Mucosa of descending colon (tissue), 3 donors: Measurements from ENCODE around the gene MICALL2. TPM values are rescaled to one million over a fixed set of nuclear protein-coding genes. Genes with fewer than 3 reads are reported as not detected.

Source experiments
- ATAC-seq: fragments of 200-7000 bp; cut with Tn5 transposase; one replicate; pipeline ENCODE4 v1.9.1; 2020; ENCODE audit warnings: mild to moderate bottlenecking, moderate library complexity
- DNase-seq, 3 donors: peaks; one replicate each; pipeline ENCODE4 v3.0.0-alpha.2; 2020
- H3K36me3 ChIP-seq: fragments of 200-600 bp; one replicate; pipeline ENCODE4 v1.8.0; 2021; ENCODE audit warnings: low read depth, mild to moderate bottlenecking
- H3K4me1 ChIP-seq: fragments of 200-600 bp; one replicate; pipeline ENCODE4 v1.8.0; 2021; ENCODE audit warnings: low read depth, mild to moderate bottlenecking
- H3K4me3 ChIP-seq: fragments of 200-600 bp; one replicate; pipeline ENCODE4 v1.8.0; 2021; ENCODE audit warnings: mild to moderate bottlenecking
- H3K9me3 ChIP-seq: fragments of 200-600 bp; one replicate; pipeline ENCODE4 v1.8.0; 2021; ENCODE audit warnings: mild to moderate bottlenecking
- intact Hi-C, 2 donors: fragments of 100-400 bp; cut with DNase I in 1 of 2; cut with micrococcal nuclease in 1 of 2; formaldehyde crosslinking; loops; one replicate each; pipeline versions ENCODE4 v1.11.0 to v1.11.1; 2022; cut with DNase I, micrococcal nuclease
- total RNA-seq, 3 donors: library from RNA; stranded (reverse); fragmentation: NEBNext Ultra II Directional in 2 of 3; extraction: Animal tissue kit (Norgen Biotek cat#: 25700) in 2 of 3; gene quantifications; one replicate each; pipeline versions ENCODE4 v1.2.1 to v1.2.4, GENCODE V29; 2021 to 2023
- TF ChIP-seq, protein P1 (sequence below): fragments of 200-600 bp; IDR thresholded peaks from one replicate; pipeline ENCODE4 v1.8.0; 2022; ENCODE audit warnings: antibody characterized with exemption, mild to moderate bottlenecking
- donor health status: DM: no; HTN: no; CAD: no; lungs with moderate emphysema.
- donor health status: DM: no; HTN: no; CAD: no.
- donor health status: DM: no; HTN: yes; CAD: no.

The MICALL2 gene
- total RNA-seq, 3 donors from 2014 or later: 59.9 to 96.2 (median 94.5) TPM

DNA sequence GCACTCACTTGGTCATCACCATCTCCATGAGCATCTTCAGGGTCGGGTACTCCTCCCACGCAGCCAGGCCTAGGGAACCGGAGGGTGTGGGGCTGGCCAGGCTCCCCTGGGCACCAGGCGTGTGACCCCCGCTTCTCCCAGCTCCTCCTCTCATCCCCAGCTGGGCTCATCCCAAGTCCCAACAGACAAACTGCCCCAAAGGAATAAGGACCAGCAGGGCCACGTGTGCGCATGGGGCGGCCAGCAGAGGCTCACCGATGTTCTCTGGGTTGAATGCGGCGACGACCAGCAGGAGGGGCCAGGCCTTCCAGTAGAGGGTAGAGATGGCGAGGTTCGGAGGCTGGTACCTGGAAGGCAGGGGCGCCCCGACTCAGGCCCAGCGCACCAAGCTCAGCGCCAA is 30.1 kb upstream of the MICALL2 start:
- no peak for ATAC-seq
- peaks cover 11% of the 10 kb centered on the region for H3K36me3 ChIP-seq
- H3K4me1 ChIP-seq: no peaks in the 10 kb centered on the region
- H3K9me3 ChIP-seq: no peaks in the 10 kb centered on the region
- no peak for DNase-seq
- TF ChIP-seq, protein P1, sequence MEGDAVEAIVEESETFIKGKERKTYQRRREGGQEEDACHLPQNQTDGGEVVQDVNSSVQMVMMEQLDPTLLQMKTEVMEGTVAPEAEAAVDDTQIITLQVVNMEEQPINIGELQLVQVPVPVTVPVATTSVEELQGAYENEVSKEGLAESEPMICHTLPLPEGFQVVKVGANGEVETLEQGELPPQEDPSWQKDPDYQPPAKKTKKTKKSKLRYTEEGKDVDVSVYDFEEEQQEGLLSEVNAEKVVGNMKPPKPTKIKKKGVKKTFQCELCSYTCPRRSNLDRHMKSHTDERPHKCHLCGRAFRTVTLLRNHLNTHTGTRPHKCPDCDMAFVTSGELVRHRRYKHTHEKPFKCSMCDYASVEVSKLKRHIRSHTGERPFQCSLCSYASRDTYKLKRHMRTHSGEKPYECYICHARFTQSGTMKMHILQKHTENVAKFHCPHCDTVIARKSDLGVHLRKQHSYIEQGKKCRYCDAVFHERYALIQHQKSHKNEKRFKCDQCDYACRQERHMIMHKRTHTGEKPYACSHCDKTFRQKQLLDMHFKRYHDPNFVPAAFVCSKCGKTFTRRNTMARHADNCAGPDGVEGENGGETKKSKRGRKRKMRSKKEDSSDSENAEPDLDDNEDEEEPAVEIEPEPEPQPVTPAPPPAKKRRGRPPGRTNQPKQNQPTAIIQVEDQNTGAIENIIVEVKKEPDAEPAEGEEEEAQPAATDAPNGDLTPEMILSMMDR: no peak
- intact Hi-C loops: loop anchor here in 1 of 2 donors (10.0 kb wide), 1 partner anchor 265 kb away; no protein-coding TSS in a partner anchor
- no peak overlapping the region for H3K4me3 ChIP-seq

- no peak for DNase-seq
- intact Hi-C loops: loop anchor here in 1 of 2 donors (10.0 kb wide), 1 partner anchor 263 kb away; no protein-coding TSS in a partner anchor
Observed at GRCh38 chr7:1488016-1488415, 28.7 kb upstream of the MICALL2 start.

GRCh38 chr7:1487466-1487865 is 28.2 kb upstream of the MICALL2 start:
- no peak overlapping the region for H3K4me3 ChIP-seq
- TF ChIP-seq, protein P1: no peak
- H3K36me3 ChIP-seq: peaks cover 15% of the 10 kb centered on the region
- DNase-seq (no peak), ATAC-seq (no peak)
- intact Hi-C loops: loop anchor here in 1 of 2 donors (10.0 kb wide), 1 partner anchor 263 kb away; no protein-coding TSS in a partner anchor
- H3K4me1 ChIP-seq: no peaks in the 10 kb centered on the region
- H3K9me3 ChIP-seq: no peaks in the 10 kb centered on the region

More at GRCh38 chr7:1488016-1488415, 28.7 kb upstream of the MICALL2 start:
- Histone ChIP-seq H3K4me1 (no peaks in the 10 kb centered on the region), H3K36me3 (peaks cover 10% of the 10 kb centered on the region), H3K4me3 (no peak overlapping the region), H3K9me3 (no peaks in the 10 kb centered on the region)
- TF ChIP-seq, protein P1: no peak
- no peak for ATAC-seq

- peaks cover 20% of the 10 kb centered on the region for H3K36me3 ChIP-seq
- ATAC-seq (no peak), DNase-seq (no peak)
- TF ChIP-seq, protein P1: no peak
- H3K4me3 ChIP-seq: no peak overlapping the region
- H3K4me1 ChIP-seq: no peaks in the 10 kb centered on the region
- intact Hi-C loops: loop anchor here in 1 of 2 donors (10.0 kb wide), 1 partner anchor 262 kb away; no protein-coding TSS in a partner anchor
- no peaks in the 10 kb centered on the region for H3K9me3 ChIP-seq
Observed at GRCh38 chr7:1486571-1486970, 27.3 kb upstream of the MICALL2 start.

GRCh38 chr7:1485156-1485555 is 25.9 kb upstream of the MICALL2 start:
- Histone ChIP-seq H3K36me3 (peaks cover 18% of the 10 kb centered on the region), H3K4me3 (no peak overlapping the region)

More at GRCh38 chr7:1485156-1485555, 25.9 kb upstream of the MICALL2 start:
- TF ChIP-seq, protein P1: no peak
- H3K4me1 ChIP-seq: no peaks in the 10 kb centered on the region
- no peaks in the 10 kb centered on the region for H3K9me3 ChIP-seq
- ATAC-seq (no peak), DNase-seq (no peak)
- intact Hi-C loops: loop anchor here in 1 of 2 donors (10.0 kb wide), 1 partner anchor 260 kb away; no protein-coding TSS in a partner anchor
